NT2/D1 (cell line): ENCODE data around the gene RPL11.
"Not testable (repeated sequence)": the region's sequence is repeated elsewhere in the genome, so short reads cannot be mapped to it uniquely, and the experiment has no call there.

Experiments used
- DNase-seq: peaks from one replicate; pipeline ENCODE4 v3.0.0-alpha.2; 2011; ENCODE audit warnings: low read depth, low spot score
- H3K27me3 ChIP-seq: 2 replicates; pipeline ENCODE4 v1.6.0; 2011; ENCODE audit warnings: mild to moderate bottlenecking; ENCODE audit not compliant: insufficient read length, insufficient read depth
- H3K36me3 ChIP-seq: 2 replicates; pipeline ENCODE4 v1.6.1; 2011; ENCODE audit warnings: mild to moderate bottlenecking, low read length, mixed read lengths; ENCODE audit not compliant: insufficient read depth, insufficient read length
- H3K4me1 ChIP-seq: 2 replicates; pipeline ENCODE4 v1.5.1; 2011; ENCODE audit not compliant: insufficient read depth, insufficient read length
- H3K4me3 ChIP-seq: 2 replicates; pipeline ENCODE4 v1.5.1; 2011; ENCODE audit warnings: low read depth; ENCODE audit not compliant: insufficient read length
- H3K9ac ChIP-seq: 2 replicates; pipeline ENCODE4 v1.6.0; 2011; ENCODE audit warnings: low read depth; ENCODE audit not compliant: insufficient read length
- H3K9me3 ChIP-seq: 2 replicates; pipeline ENCODE4 v1.5.1; 2011; ENCODE audit warnings: mild to moderate bottlenecking, low read length; ENCODE audit not compliant: insufficient read depth
- SUZ12 ChIP-seq: IDR thresholded peaks from 2 replicates; pipeline ENCODE4 v1.6.1; 2011; ENCODE audit not compliant: insufficient read length, insufficient read depth; ENCODE audit errors: extremely low read depth
- YY1 ChIP-seq: IDR thresholded peaks from 2 replicates; pipeline ENCODE4 v1.6.1; 2011; ENCODE audit not compliant: insufficient read length, insufficient read depth
- ZNF274 ChIP-seq: IDR thresholded peaks from 2 replicates; pipeline ENCODE4 v1.6.1; 2011; ENCODE audit warnings: mild to moderate bottlenecking, low read depth, low read length

The RPL11 gene

GRCh38 chr1:23667411-23667810 lies 24.2 kb upstream of the RPL11 start:
- no peak overlapping the region for H3K9ac ChIP-seq
- no peaks in the 10 kb centered on the region for H3K27me3 ChIP-seq
- H3K4me3 ChIP-seq: no peak overlapping the region
- no peak for TF ChIP-seq ZNF274
- TF ChIP-seq SUZ12: no peak
- TF ChIP-seq YY1: no peak
- DNase-seq: no peak
- H3K9me3 ChIP-seq: no peaks in the 10 kb centered on the region
- H3K36me3 ChIP-seq: no peaks in the 10 kb centered on the region
- no peaks in the 10 kb centered on the region for H3K4me1 ChIP-seq

GRCh38 chr1:23670709-23671108 lies 20.9 kb upstream of the RPL11 start:
- H3K27me3 ChIP-seq: no peaks in the 10 kb centered on the region
- no peaks in the 10 kb centered on the region for H3K36me3 ChIP-seq
- no peaks in the 10 kb centered on the region for H3K4me1 ChIP-seq
- TF ChIP-seq YY1: no peak
- H3K9me3 ChIP-seq: no peaks in the 10 kb centered on the region
- no peak overlapping the region for H3K9ac ChIP-seq
- no peak overlapping the region for H3K4me3 ChIP-seq
- DNase-seq: no peak

DNA sequence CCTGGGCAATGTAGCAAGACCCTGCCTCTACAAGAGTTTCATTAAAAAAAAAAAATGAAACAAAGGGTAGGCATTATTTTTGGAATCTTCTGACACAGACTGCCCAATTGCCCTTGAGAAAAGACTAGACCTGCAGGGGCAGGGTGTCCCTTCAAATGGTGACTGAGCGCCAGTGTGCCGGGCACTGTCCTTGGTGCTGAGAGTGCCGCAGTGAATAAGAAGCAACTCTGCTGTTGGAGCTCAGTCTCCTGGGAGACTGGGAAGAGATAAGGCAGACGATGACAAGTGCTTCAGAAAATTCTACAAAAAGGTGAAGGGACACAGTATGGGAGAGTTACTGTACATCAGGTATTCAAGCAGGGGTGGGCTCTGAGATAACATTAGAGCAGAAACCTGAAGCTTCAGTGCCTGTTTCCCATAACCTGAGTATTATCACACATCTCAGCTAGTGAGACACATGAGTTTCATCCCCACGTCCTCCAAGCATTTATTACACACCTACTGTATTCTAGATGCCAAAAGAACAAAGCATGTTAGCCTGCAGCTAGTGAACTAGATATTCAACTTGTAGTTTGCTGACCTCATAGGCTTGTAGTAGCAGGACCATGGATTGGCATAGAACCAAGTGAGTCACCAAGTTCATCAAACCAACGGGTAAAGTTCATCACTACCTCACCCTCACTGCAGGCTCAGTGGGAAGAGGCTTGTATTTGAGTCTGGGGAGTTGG lies 18.4 kb upstream of the RPL11 start:
- Histone ChIP-seq H3K4me1 (no peaks in the 10 kb centered on the region), H3K36me3 (no peaks in the 10 kb centered on the region), H3K9ac (no peak overlapping the region), H3K9me3 (no peaks in the 10 kb centered on the region), H3K27me3 (no peaks in the 10 kb centered on the region), H3K4me3 (no peak overlapping the region)
- TF ChIP-seq SUZ12 (no peak), YY1 (no peak), ZNF274 (no peak)
- peak; percentile 25 for DNase-seq

DNA sequence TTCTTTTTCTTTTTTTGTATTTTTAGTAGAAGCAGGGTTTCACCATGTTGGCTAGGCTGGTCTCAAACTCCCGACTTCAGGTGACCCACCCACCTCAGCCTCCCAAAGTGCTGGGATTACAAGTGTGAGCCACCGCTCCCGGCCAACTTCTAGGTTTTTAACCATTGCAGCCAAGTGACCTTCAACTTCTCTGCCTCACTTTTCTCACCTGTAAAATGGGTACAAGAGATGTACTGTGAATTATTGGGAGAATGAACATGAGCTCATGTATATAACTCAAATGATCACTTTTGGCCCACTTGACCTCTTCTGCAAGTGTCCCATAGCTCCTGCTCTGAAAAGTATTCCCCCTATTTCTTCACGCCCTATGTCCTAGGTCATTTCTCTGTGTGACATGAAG lies 11.8 kb upstream of the RPL11 start:
- TF ChIP-seq YY1 (no peak), SUZ12 (no peak), ZNF274 (no peak)
- Histone ChIP-seq H3K27me3 (no peaks in the 10 kb centered on the region), H3K4me3 (no peak overlapping the region), H3K9me3 (no peaks in the 10 kb centered on the region), H3K4me1 (no peaks in the 10 kb centered on the region), H3K9ac (no peak overlapping the region), H3K36me3 (no peaks in the 10 kb centered on the region)
- DNase-seq: no peak

GRCh38 chr1:23682946-23683345 lies 8.7 kb upstream of the RPL11 start:
- DNase-seq: no peak
- H3K4me3 ChIP-seq: no peak overlapping the region
- no peaks in the 10 kb centered on the region for H3K9me3 ChIP-seq
- H3K9ac ChIP-seq: no peak overlapping the region
- TF ChIP-seq ZNF274 (no peak), SUZ12 (no peak), YY1 (no peak)
- no peaks in the 10 kb centered on the region for H3K27me3 ChIP-seq
- H3K36me3 ChIP-seq: no peaks in the 10 kb centered on the region
- H3K4me1 ChIP-seq: no peaks in the 10 kb centered on the region

DNA sequence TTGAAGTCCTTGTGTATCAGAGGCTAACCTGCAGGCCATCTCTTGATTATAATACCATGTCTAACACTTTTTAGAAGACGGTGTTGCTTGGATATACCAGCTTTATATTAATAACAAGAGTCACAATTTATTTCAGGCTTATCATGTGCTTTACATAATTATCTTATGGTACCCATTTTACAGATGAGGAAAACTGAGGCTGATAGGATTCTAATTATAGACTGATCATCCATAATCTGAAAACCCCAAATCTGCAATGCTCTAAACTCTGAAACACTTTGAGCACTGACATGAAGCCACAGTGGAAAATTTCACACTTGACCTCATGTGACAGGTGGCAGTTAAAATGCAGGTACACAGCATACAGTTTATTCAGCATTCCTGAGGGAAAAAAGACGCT lies 7.2 kb upstream of the RPL11 start:
- no peaks in the 10 kb centered on the region for H3K27me3 ChIP-seq
- no peaks in the 10 kb centered on the region for H3K36me3 ChIP-seq
- no peaks in the 10 kb centered on the region; the same call in 1 of the 2 replicates for H3K9me3 ChIP-seq
- no peak for DNase-seq
- H3K9ac ChIP-seq: no peak overlapping the region
- TF ChIP-seq ZNF274 (no peak), YY1 (no peak), SUZ12 (no peak)
- H3K4me1 ChIP-seq: no peaks in the 10 kb centered on the region
- no peak overlapping the region for H3K4me3 ChIP-seq

DNA sequence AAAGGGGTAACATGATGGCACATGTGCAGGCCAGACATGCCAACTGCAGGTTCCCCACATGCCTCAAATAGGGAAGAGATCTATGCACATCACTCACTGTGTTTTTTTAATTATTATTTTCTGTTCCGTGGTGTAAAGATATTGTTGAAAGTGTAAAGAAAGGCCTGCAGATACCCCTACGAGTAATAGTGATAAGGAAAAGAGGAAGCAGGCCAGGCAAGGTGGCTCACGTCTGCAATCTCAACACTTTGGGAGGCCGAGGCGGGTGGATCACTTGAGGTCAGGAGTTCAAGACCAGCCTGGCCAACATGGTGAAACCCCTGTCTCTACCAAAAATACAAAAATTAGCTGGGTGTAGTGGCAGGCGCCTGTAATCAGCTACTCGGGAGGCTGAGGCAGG lies 6.4 kb upstream of the RPL11 start:
- H3K9ac ChIP-seq, H3K9me3 ChIP-seq, H3K36me3 ChIP-seq, H3K4me1 ChIP-seq, H3K4me3 ChIP-seq, DNase-seq, H3K27me3 ChIP-seq: not testable (repeated sequence)

DNA sequence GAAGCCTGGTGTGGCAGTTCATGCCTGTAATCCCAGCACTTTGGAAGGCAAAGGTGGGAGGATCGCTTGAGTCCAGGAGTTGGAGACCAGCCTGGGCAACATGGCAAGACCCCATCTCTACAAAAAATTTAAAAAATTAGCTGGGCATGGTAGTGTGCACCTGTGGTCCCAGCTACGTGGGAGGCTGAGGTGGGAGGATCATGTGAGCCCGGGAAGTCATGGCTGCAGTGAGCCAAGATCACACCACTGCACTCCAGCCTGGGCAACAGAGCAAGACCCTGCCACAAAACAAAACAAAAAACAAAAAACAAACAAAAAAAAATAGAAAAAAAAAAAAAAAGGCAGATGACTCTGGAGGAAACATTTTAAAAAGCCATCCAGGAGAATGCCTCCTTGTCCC lies 3.9 kb upstream of the RPL11 start:
- not testable (repeated sequence) for H3K4me3 ChIP-seq, H3K27me3 ChIP-seq, H3K36me3 ChIP-seq, H3K9ac ChIP-seq, H3K9me3 ChIP-seq, H3K4me1 ChIP-seq, DNase-seq

DNA sequence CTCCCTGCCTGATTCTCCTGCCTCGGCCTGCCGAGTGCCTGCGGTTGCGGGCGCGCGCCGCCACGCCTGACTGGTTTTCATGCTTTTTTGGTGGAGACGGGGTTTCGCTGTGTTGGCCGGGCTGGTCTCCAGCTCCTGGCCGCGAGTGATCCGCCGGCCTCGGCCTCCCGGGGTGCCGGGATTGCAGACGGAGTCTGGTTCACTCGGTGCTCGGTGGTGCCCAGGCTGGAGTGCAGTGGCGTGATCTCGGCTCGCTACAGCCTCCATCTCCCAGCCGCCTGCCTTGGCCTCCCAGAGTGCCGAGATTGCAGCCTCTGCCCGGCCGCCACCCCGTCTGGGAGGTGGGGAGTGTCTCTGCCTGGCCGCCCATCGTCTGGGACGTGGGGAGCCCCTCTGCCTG lies 3.3 kb upstream of the RPL11 start:
- H3K9me3 ChIP-seq, H3K27me3 ChIP-seq, H3K4me3 ChIP-seq, H3K4me1 ChIP-seq, DNase-seq, H3K9ac ChIP-seq: not testable (repeated sequence)
- peaks cover 13% of the 10 kb centered on the region for H3K36me3 ChIP-seq
